ENCODE measurements around the gene OSBPL5. TPM values are rescaled to one million over a fixed set of nuclear protein-coding genes. Genes with fewer than 3 reads are reported as not detected.

OSBPL5 gene
- total and polyA plus RNA-seq, 9 of the 15 experiments (the other 6 are each of a cell fraction or from before 2014, with no cell fraction given), result 0.06 to 14.8 (median 3.2) TPM

GRCh38 chr11:3057069-3057963 is 107.8 kb downstream of the OSBPL5 start, which contains the start of gene CARS1 (continued):
- TF ChIP-seq RFX5 (IDR thresholded peaks at IDR 0.05; ENCODE audit: low read depth, low read length) (0 out of 2 replicates have a peak, but pooled peaks have one; percentile 15), CEBPG (CRISPR knock-in tag; IDR thresholded peaks at IDR 0.05) (peak; percentile 99), CEBPG (tag; conservative IDR thresholded peaks at IDR 0.05 in 1 of 2, IDR thresholded peaks at IDR 0.05 in 1 of 2) (peak; percentile 94 to 98), ZSCAN32 (CRISPR knock-in tag; IDR thresholded peaks at IDR 0.05) (peak; percentile 95), ZNF143 (CRISPR knock-in tag; IDR thresholded peaks at IDR 0.05) (peak; percentile 95), POLR2AphosphoS5 (IDR thresholded peaks at IDR 0.05; ENCODE audit: control insufficient read depth, insufficient read depth, low read depth, low read length) (peak; percentile 62; the same call in 1 of the 2 replicates), ATF1 (CRISPR knock-in tag; IDR thresholded peaks at IDR 0.05) (no peak), ATF1 (tag; IDR thresholded peaks at IDR 0.05) (peak; percentile 79), SRF (CRISPR knock-in tag; IDR thresholded peaks at IDR 0.05) (peak in 1 of 2 experiments; percentile 28; a peak in 1 of 4 replicates)
- TF ChIP-seq, protein P1, sequence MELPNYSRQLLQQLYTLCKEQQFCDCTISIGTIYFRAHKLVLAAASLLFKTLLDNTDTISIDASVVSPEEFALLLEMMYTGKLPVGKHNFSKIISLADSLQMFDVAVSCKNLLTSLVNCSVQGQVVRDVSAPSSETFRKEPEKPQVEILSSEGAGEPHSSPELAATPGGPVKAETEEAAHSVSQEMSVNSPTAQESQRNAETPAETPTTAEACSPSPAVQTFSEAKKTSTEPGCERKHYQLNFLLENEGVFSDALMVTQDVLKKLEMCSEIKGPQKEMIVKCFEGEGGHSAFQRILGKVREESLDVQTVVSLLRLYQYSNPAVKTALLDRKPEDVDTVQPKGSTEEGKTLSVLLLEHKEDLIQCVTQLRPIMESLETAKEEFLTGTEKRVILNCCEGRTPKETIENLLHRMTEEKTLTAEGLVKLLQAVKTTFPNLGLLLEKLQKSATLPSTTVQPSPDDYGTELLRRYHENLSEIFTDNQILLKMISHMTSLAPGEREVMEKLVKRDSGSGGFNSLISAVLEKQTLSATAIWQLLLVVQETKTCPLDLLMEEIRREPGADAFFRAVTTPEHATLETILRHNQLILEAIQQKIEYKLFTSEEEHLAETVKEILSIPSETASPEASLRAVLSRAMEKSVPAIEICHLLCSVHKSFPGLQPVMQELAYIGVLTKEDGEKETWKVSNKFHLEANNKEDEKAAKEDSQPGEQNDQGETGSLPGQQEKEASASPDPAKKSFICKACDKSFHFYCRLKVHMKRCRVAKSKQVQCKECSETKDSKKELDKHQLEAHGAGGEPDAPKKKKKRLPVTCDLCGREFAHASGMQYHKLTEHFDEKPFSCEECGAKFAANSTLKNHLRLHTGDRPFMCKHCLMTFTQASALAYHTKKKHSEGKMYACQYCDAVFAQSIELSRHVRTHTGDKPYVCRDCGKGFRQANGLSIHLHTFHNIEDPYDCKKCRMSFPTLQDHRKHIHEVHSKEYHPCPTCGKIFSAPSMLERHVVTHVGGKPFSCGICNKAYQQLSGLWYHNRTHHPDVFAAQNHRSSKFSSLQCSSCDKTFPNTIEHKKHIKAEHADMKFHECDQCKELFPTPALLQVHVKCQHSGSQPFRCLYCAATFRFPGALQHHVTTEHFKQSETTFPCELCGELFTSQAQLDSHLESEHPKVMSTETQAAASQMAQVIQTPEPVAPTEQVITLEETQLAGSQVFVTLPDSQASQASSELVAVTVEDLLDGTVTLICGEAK (IDR thresholded peaks at IDR 0.05), result peak; percentile 98
- TF ChIP-seq, protein P1 (CRISPR knock-in tag; IDR thresholded peaks at IDR 0.05), result no peak
- TF ChIP-seq, protein P2, sequence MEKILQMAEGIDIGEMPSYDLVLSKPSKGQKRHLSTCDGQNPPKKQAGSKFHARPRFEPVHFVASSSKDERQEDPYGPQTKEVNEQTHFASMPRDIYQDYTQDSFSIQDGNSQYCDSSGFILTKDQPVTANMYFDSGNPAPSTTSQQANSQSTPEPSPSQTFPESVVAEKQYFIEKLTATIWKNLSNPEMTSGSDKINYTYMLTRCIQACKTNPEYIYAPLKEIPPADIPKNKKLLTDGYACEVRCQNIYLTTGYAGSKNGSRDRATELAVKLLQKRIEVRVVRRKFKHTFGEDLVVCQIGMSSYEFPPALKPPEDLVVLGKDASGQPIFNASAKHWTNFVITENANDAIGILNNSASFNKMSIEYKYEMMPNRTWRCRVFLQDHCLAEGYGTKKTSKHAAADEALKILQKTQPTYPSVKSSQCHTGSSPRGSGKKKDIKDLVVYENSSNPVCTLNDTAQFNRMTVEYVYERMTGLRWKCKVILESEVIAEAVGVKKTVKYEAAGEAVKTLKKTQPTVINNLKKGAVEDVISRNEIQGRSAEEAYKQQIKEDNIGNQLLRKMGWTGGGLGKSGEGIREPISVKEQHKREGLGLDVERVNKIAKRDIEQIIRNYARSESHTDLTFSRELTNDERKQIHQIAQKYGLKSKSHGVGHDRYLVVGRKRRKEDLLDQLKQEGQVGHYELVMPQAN (IDR thresholded peaks at IDR 0.05; ENCODE audit: borderline replicate concordance), result peak; percentile 97
- TF ChIP-seq, protein P3, sequence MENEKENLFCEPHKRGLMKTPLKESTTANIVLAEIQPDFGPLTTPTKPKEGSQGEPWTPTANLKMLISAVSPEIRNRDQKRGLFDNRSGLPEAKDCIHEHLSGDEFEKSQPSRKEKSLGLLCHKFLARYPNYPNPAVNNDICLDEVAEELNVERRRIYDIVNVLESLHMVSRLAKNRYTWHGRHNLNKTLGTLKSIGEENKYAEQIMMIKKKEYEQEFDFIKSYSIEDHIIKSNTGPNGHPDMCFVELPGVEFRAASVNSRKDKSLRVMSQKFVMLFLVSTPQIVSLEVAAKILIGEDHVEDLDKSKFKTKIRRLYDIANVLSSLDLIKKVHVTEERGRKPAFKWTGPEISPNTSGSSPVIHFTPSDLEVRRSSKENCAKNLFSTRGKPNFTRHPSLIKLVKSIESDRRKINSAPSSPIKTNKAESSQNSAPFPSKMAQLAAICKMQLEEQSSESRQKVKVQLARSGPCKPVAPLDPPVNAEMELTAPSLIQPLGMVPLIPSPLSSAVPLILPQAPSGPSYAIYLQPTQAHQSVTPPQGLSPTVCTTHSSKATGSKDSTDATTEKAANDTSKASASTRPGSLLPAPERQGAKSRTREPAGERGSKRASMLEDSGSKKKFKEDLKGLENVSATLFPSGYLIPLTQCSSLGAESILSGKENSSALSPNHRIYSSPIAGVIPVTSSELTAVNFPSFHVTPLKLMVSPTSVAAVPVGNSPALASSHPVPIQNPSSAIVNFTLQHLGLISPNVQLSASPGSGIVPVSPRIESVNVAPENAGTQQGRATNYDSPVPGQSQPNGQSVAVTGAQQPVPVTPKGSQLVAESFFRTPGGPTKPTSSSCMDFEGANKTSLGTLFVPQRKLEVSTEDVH (IDR thresholded peaks at IDR 0.05; ENCODE audit: low read depth, partially characterized antibody), result peak; percentile 91
